ENCODE measurements around the gene AOAH.

GRCh38 chr7:36474283-36475010, 249.8 kb downstream of the AOAH start:
- no peak for TF ChIP-seq CTCF (IDR thresholded peaks at IDR 0.05; ENCODE audit: insufficient read depth, low read length)
- TF ChIP-seq POLR2AphosphoS5 (IDR thresholded peaks at IDR 0.05; ENCODE audit: low read depth) = no peak
- no peak for TF ChIP-seq GABPA (IDR thresholded peaks at IDR 0.05; ENCODE audit: low read depth)
- TF ChIP-seq REST (IDR thresholded peaks at IDR 0.05; ENCODE audit: insufficient replicate concordance, low read depth) = no peak
- TF ChIP-seq SPI1 (IDR thresholded peaks at IDR 0.05; ENCODE audit: borderline replicate concordance, low read depth) = no peak
